HepG2 (cell line): ENCODE data around the gene SIRT7. TPM values are rescaled to one million over a fixed set of nuclear protein-coding genes. Genes with fewer than 3 reads are reported as not detected.
A peak's percentile ranks its signal among the peaks of the same experiment; 100 is the strongest.

Source experiments
- ATAD3A ChIP-seq: sonication (generic); formaldehyde crosslinking; IDR thresholded peaks from 2 replicates; pipeline ENCODE4 v1.4.0; 2020; ENCODE audit warnings: missing genetic modification reagents
- CBX5 ChIP-seq: sonication (generic); formaldehyde crosslinking; IDR thresholded peaks from 2 replicates; pipeline ENCODE4 v1.4.0; 2020; ENCODE audit warnings: missing genetic modification reagents, borderline replicate concordance
- CHD2 ChIP-seq: IDR thresholded peaks from 2 replicates; pipeline ENCODE4 v1.6.1; 2011; ENCODE audit warnings: low read depth, low read length, improper control_type of control experiment
- CREBL2 ChIP-seq: sonication (generic); formaldehyde crosslinking; IDR thresholded peaks from 2 replicates; pipeline ENCODE4 v1.8.1; 2023; ENCODE audit warnings: missing genetic modification reagents, mild to moderate bottlenecking, borderline replicate concordance
- GATAD1 ChIP-seq: IDR thresholded peaks from 2 replicates; pipeline ENCODE4 v1.6.1; 2016; ENCODE audit warnings: missing genetic modification reagents, missing compliant biosample characterization
- HIVEP1 ChIP-seq: sonication (generic); formaldehyde crosslinking; IDR thresholded peaks from 2 replicates; pipeline ENCODE4 v1.4.0; 2020; ENCODE audit warnings: mild to moderate bottlenecking, missing genetic modification reagents
- HNRNPL ChIP-seq: fragments of 200-400 bp; formaldehyde crosslinking; IDR thresholded peaks from 2 replicates; pipeline ENCODE4 v1.6.1; 2017; ENCODE audit warnings: mild to moderate bottlenecking, low read depth, low read length
- HOXA3 ChIP-seq: sonication (generic); formaldehyde crosslinking; IDR thresholded peaks from 2 replicates; pipeline ENCODE4 v1.5.0; 2020; ENCODE audit warnings: missing genetic modification reagents
- KDM3A ChIP-seq: IDR thresholded peaks from 2 replicates; pipeline ENCODE4 v1.6.1; 2018; ENCODE audit warnings: low read depth, missing compliant biosample characterization
- NCOR1 ChIP-seq: fragments of 200-600 bp; sonication (generic); IDR thresholded peaks from 2 replicates; pipeline ENCODE4 v1.7.0; 2017; ENCODE audit warnings: antibody characterized with exemption, low read length, borderline replicate concordance
- SOX6 ChIP-seq, 2 experiments: fragments of 450-650 bp in 1 of 2; sonication (generic) in 1 of 2; formaldehyde crosslinking in 1 of 2; IDR thresholded peaks; 2 replicates each; pipeline versions ENCODE4 v1.4.0 to v1.6.1; 2017 to 2020; ENCODE audit warnings: antibody characterized with exemption in 1 of 2, mild to moderate bottlenecking in 1 of 2, missing genetic modification reagents in 1 of 2
- SRSF1 ChIP-seq: fragments of 200-400 bp; formaldehyde crosslinking; optimal IDR thresholded peaks from 2 replicates; pipeline ENCODE3; 2017; ENCODE audit warnings: mild to moderate bottlenecking, low read depth, low read length, moderate library complexity
- ZBTB37 ChIP-seq: sonication (generic); formaldehyde crosslinking; IDR thresholded peaks from 2 replicates; pipeline ENCODE4 v1.4.0; 2020; ENCODE audit warnings: mild to moderate bottlenecking, missing genetic modification reagents
- ZNF10 ChIP-seq: sonication (generic); formaldehyde crosslinking; IDR thresholded peaks from 2 replicates; pipeline ENCODE4 v1.4.0; 2020; ENCODE audit warnings: mild to moderate bottlenecking, low read depth, missing genetic modification reagents, borderline replicate concordance
- ZNF24 ChIP-seq: fragments of 450-650 bp; IDR thresholded peaks from 2 replicates; pipeline ENCODE4 v1.6.1; 2017; ENCODE audit warnings: antibody characterized with exemption, mild to moderate bottlenecking
- ZNF276 ChIP-seq: sonication (generic); formaldehyde crosslinking; IDR thresholded peaks from 2 replicates; pipeline ENCODE4 v1.4.0; 2020; ENCODE audit warnings: mild to moderate bottlenecking, low read depth, missing genetic modification reagents
- ZNF280B ChIP-seq: sonication (generic); formaldehyde crosslinking; IDR thresholded peaks from 2 replicates; pipeline ENCODE4 v1.5.0; 2020; ENCODE audit warnings: missing genetic modification reagents, mild to moderate bottlenecking, borderline replicate concordance
- ZNF484 ChIP-seq: sonication (generic); formaldehyde crosslinking; IDR thresholded peaks from 2 replicates; pipeline ENCODE4 v1.5.1; 2020; ENCODE audit warnings: mild to moderate bottlenecking, low read depth, missing genetic modification reagents, borderline replicate concordance
- ZNF660 ChIP-seq: sonication (generic); formaldehyde crosslinking; IDR thresholded peaks from 2 replicates; pipeline ENCODE4 v1.5.1; 2020; ENCODE audit warnings: mild to moderate bottlenecking, low read depth, missing genetic modification reagents, borderline replicate concordance
- ZNF7 ChIP-seq: IDR thresholded peaks from 2 replicates; pipeline ENCODE4 v1.6.1; 2016; ENCODE audit warnings: missing biosample characterization, missing genetic modification reagents
- ZNF747 ChIP-seq: sonication (generic); formaldehyde crosslinking; IDR thresholded peaks from 2 replicates; pipeline ENCODE4 v1.8.1; 2023; ENCODE audit warnings: missing genetic modification reagents, mild to moderate bottlenecking, borderline replicate concordance
- ZNF761 ChIP-seq: sonication (generic); formaldehyde crosslinking; conservative IDR thresholded peaks from 2 replicates; pipeline ENCODE4 v1.4.0; 2020; ENCODE audit warnings: mild to moderate bottlenecking, missing genetic modification reagents
- ZNF83 ChIP-seq: sonication (generic); formaldehyde crosslinking; IDR thresholded peaks from 2 replicates; pipeline ENCODE4 v1.4.0; 2020; ENCODE audit warnings: missing genetic modification reagents, mild to moderate bottlenecking, borderline replicate concordance
- polyA plus RNA-seq, 8 experiments: library from polyadenylated mRNA; depleted of rRNA in 3 of 8; stranded (reverse) in 7 of 8; unstranded in 1 of 8; fragments of >200 nt; fragmentation: Illumina TruSeq in 4 of 8; extraction: Trizol in 4 of 8; gene quantifications; 2 replicates each; pipeline versions ENCODE4 v1.2.1 to v1.2.3, GENCODE V29; 2011 to 2016; ENCODE audit warnings: low read depth in 4 of 8, missing spikeins in 1 of 8, mixed read lengths in 1 of 8; ENCODE audit not compliant: insufficient read depth in 1 of 8
- total RNA-seq, 5 experiments: library from RNA; depleted of rRNA; stranded (reverse); fragments of >200 nt; fragmentation: Illumina TruSeq; extraction: Trizol; gene quantifications; 2 replicates each; pipeline ENCODE4 v1.2.3, GENCODE V29; 2016; ENCODE audit warnings: low read depth in 1 of 5

SIRT7 gene
- total and polyA plus RNA-seq, 2 of the 13 experiments (the other 11 are each of a cell fraction or from before 2014, with no cell fraction given): 8.3 to 24.8 TPM

GRCh38 chr17:81869221-81870130, 48.5 kb downstream of the SIRT7 start (continued):
- no peak for TF ChIP-seq ZNF761 (CRISPR knock-in tag)
- TF ChIP-seq ZNF660 (CRISPR knock-in tag): no peak
- TF ChIP-seq SOX6 (IDR thresholded peaks at IDR 0.05): no peak
- peak; percentile 55 for TF ChIP-seq SOX6 (CRISPR knock-in tag; IDR thresholded peaks at IDR 0.05)
- TF ChIP-seq ZNF10 (CRISPR knock-in tag): no peak
- TF ChIP-seq HNRNPL: peak; percentile 47; the same call in 1 of the 2 replicates
- TF ChIP-seq ZNF7 (CRISPR knock-in tag): no peak
- peak; percentile 77 for TF ChIP-seq HOXA3 (CRISPR knock-in tag)
- no peak for TF ChIP-seq ATAD3A
- TF ChIP-seq NCOR1: 0 out of 2 replicates have a peak, but pooled peaks have one; percentile 27
- TF ChIP-seq CREBL2 (CRISPR knock-in tag): no peak
- TF ChIP-seq CBX5 (CRISPR knock-in tag): no peak
- TF ChIP-seq HIVEP1 (CRISPR knock-in tag): peak; percentile 76; the same call in 1 of the 2 replicates
- TF ChIP-seq ZNF280B (CRISPR knock-in tag): peak; percentile 14
- no peak for TF ChIP-seq ZNF747 (CRISPR knock-in tag)
- peak; percentile 35 for TF ChIP-seq SRSF1
- TF ChIP-seq GATAD1 (CRISPR knock-in tag): no peak
- no peak for TF ChIP-seq ZNF83 (CRISPR knock-in tag)
- no peak for TF ChIP-seq ZNF484 (CRISPR knock-in tag)
- TF ChIP-seq ZNF276 (CRISPR knock-in tag): no peak
- peak; percentile 61; the same call in 1 of the 2 replicates for TF ChIP-seq KDM3A
- no peak for TF ChIP-seq CHD2
- no peak for TF ChIP-seq ZBTB37 (CRISPR knock-in tag)
- TF ChIP-seq ZNF24: no peak
